WTC11 (cell line): ENCODE results near the gene CDH13. TPM values are rescaled to one million over a fixed set of nuclear protein-coding genes. Genes with fewer than 3 reads are reported as not detected.

Experiments used
- ATAC-seq: fragments of 200-7000 bp; cut with Tn5 transposase; 2 replicates; pipeline ENCODE4 v1.10.0; 2021; ENCODE audit warnings: mild to moderate bottlenecking, moderate library complexity
- CTCF ChIA-PET: fragments of 300-600 bp; sonication (Branson Sonifier 250); formaldehyde crosslinking; loops from one replicate; lab custom pipeline; 2021; ENCODE audit warnings: antibody characterized with exemption; lab: Charles Lee
- POLR2A ChIA-PET: fragments of 350-600 bp; sonication (Branson Sonifier 250); formaldehyde crosslinking; loops from one replicate; lab custom pipeline; 2021; ENCODE audit warnings: antibody characterized with exemption; lab: Charles Lee
- DNase-seq: peaks from one replicate; pipeline ENCODE4 v3.0.0; 2021; ENCODE audit warnings: low spot score
- H3K27ac Mint-ChIP-seq: 2 replicates; pipeline ENCODE4 v1.8.0; 2021; ENCODE audit warnings: mixed read lengths
- H3K27me3 Mint-ChIP-seq: 2 replicates; pipeline ENCODE4 v1.8.0; 2021; ENCODE audit warnings: low read depth, mild to moderate bottlenecking, moderate library complexity, mixed read lengths
- H3K36me3 Mint-ChIP-seq: 2 replicates; pipeline ENCODE4 v1.8.0; 2021; ENCODE audit warnings: mixed read lengths
- H3K4me1 Mint-ChIP-seq: 2 replicates; pipeline ENCODE4 v1.8.0; 2022; ENCODE audit warnings: mixed read lengths
- H3K4me3 Mint-ChIP-seq: 2 replicates; pipeline ENCODE4 v1.8.0; 2021; ENCODE audit warnings: mild to moderate bottlenecking, moderate library complexity, mixed read lengths
- H3K9me3 Mint-ChIP-seq: 2 replicates; pipeline ENCODE4 v1.8.0; 2021; ENCODE audit warnings: mixed read lengths
- ARID4B ChIP-seq: sonication (generic); formaldehyde crosslinking; IDR thresholded peaks from 2 replicates; pipeline ENCODE4 v1.8.0; 2023; ENCODE audit warnings: missing genetic modification reagents, mild to moderate bottlenecking, borderline replicate concordance
- ATF2 ChIP-seq: sonication (generic); formaldehyde crosslinking; IDR thresholded peaks from 2 replicates; pipeline ENCODE4 v1.8.1; 2022; ENCODE audit warnings: low read depth, missing genetic modification reagents, borderline replicate concordance
- CREB1 ChIP-seq: sonication (generic); formaldehyde crosslinking; IDR thresholded peaks from 2 replicates; pipeline ENCODE4 v1.8.0; 2023; ENCODE audit warnings: mild to moderate bottlenecking, missing genetic modification reagents
- FOXK1 ChIP-seq: sonication (generic); formaldehyde crosslinking; IDR thresholded peaks from 2 replicates; pipeline ENCODE4 v1.8.0; 2022; ENCODE audit warnings: mild to moderate bottlenecking, moderate library complexity, missing genetic modification reagents
- GRHL2 ChIP-seq: fragments of 250-450 bp; sonication (Bioruptor Pico); IDR thresholded peaks from 2 replicates; pipeline ENCODE4 v1.8.0; 2022; ENCODE audit warnings: mild to moderate bottlenecking, moderate library complexity; ENCODE audit not compliant: insufficient replicate concordance, severe bottlenecking
- JAZF1 ChIP-seq: fragments of 250-450 bp; sonication (Bioruptor Pico); IDR thresholded peaks from 2 replicates; pipeline ENCODE4 v1.9.0; 2021; ENCODE audit warnings: moderate library complexity, mild to moderate bottlenecking, inconsistent platforms
- MYBL2 ChIP-seq: sonication (generic); formaldehyde crosslinking; IDR thresholded peaks from 2 replicates; pipeline ENCODE4 v1.8.1; 2023; ENCODE audit warnings: mild to moderate bottlenecking, moderate library complexity, missing genetic modification reagents
- NFYB ChIP-seq: sonication (generic); formaldehyde crosslinking; conservative IDR thresholded peaks from 2 replicates; pipeline ENCODE4 v1.8.0; 2022; ENCODE audit warnings: low read depth, missing genetic modification reagents
- PRDM15 ChIP-seq: sonication (generic); formaldehyde crosslinking; IDR thresholded peaks from 2 replicates; pipeline ENCODE4 v1.8.0; 2022; ENCODE audit warnings: missing genetic modification reagents
- PRRX2 ChIP-seq: fragments of 250-450 bp; sonication (Bioruptor Pico); IDR thresholded peaks from 2 replicates; pipeline ENCODE4 v1.8.0; 2021; ENCODE audit warnings: mild to moderate bottlenecking
- SOX15 ChIP-seq: fragments of 250-450 bp; sonication (Bioruptor Pico); IDR thresholded peaks from 2 replicates; pipeline ENCODE4 v1.9.0; 2021; ENCODE audit warnings: mild to moderate bottlenecking
- ZNF121 ChIP-seq: sonication (generic); formaldehyde crosslinking; IDR thresholded peaks from 2 replicates; pipeline ENCODE4 v1.8.0; 2023; ENCODE audit warnings: missing genetic modification reagents
- ZNF219 ChIP-seq: sonication (generic); formaldehyde crosslinking; IDR thresholded peaks from 2 replicates; pipeline ENCODE4 v1.8.0; 2023; ENCODE audit warnings: missing genetic modification reagents, mild to moderate bottlenecking, borderline replicate concordance
- ZNF263 ChIP-seq: sonication (generic); formaldehyde crosslinking; IDR thresholded peaks from 2 replicates; pipeline ENCODE4 v1.8.1; 2022; ENCODE audit warnings: low read depth, mild to moderate bottlenecking, moderate library complexity, missing genetic modification reagents
- total RNA-seq: library from RNA; stranded (reverse); gene quantifications from 3 replicates; pipeline ENCODE4 v1.2.3, GENCODE V29; 2021
- TF ChIP-seq, protein P1 (sequence below): fragments of 250-450 bp; sonication (Bioruptor Pico); IDR thresholded peaks from 2 replicates; pipeline ENCODE4 v1.9.0; 2021; ENCODE audit warnings: mild to moderate bottlenecking
- TF ChIP-seq, protein P2 (sequence below): sonication (generic); formaldehyde crosslinking; IDR thresholded peaks from 2 replicates; pipeline ENCODE4 v1.8.1; 2022; ENCODE audit warnings: missing genetic modification reagents, borderline replicate concordance

The CDH13 gene
- total RNA-seq, 1 experiment from 2014 or later: 0.81 TPM

DNA sequence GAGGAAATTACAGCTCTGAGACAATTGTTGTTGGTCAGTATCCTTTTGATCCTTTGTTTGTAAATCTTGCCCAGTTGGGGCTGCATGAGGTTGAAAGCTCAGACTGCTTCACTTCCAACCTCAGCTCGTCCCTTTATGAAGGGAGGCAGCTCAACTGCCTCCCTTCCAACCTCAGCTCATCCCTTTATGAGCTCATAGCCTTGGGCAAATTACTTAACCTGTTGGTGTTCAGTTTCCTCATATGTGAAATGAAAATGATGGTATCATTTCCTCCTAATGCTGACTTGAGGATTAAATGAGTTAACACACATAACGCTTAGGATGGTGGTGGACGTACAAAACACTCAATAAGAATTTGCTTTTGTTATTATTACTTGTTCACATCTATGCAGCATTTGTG, 265.1 kb downstream of the CDH13 start (continued):
- no peak for TF ChIP-seq ATF2 (CRISPR knock-in tag)
- no peak for TF ChIP-seq CREB1 (CRISPR knock-in tag)
- no peak for TF ChIP-seq PRRX2 (CRISPR knock-in tag)
- TF ChIP-seq, all 79 proteins: peak for 0

DNA sequence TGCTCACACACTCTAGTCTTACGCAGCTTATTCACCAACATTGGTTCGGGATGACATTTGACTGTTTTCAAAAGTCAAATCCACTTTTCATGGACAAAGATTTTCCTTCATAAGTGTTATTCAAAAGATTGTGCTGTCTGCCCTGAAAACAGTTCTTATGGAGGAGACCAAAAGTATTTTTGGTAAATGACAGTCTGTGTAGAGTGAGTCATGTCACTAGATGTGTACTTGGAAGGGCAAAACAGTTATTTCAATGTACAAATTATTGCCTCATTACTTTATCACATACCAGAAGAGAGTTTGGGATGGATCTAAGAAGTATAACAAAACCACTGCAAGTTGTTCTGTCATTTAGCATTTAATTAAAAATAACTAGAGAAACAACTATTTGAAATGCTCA, 265.6 kb downstream of the CDH13 start:
- H3K27me3 Mint-ChIP-seq: no peaks in the 10 kb centered on the region

DNA sequence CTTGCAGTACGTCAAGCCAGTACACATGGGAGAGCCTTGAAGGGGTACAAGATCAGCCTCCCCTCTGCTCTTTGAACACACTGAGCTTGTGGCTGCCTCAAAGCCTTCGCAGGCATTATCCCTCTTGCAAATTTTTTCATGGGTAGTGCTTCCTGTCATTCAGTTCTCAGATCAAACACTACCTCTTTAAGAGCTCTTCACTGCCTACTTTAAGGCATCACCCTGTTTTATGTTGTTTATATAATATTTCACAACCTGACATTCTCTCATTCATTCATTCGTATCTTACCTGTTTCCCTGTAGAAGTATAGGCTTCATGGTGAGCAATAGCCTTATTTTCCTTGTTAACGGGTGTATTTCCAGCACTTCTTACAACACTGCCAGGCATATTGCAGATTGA, 269.1 kb downstream of the CDH13 start:
- ChIA-PET CTCF (interaction anchor here (0.6 kb wide), 1 partner anchor 14 kb away, joined by 3 read pairs; no protein-coding TSS in a partner anchor), POLR2A (interaction anchor here (0.7 kb wide), 1 partner anchor 249 kb away, joined by 11 read pairs; no protein-coding TSS in a partner anchor)
- no peak for DNase-seq
- H3K4me3 Mint-ChIP-seq: no peak overlapping the region
- H3K4me1 Mint-ChIP-seq: no peaks in the 10 kb centered on the region
- H3K27me3 Mint-ChIP-seq: no peaks in the 10 kb centered on the region
- H3K36me3 Mint-ChIP-seq: no peaks in the 10 kb centered on the region
- no peak for ATAC-seq
- H3K27ac Mint-ChIP-seq: no peak overlapping the region
- TF ChIP-seq PRDM15 (CRISPR knock-in tag) (no peak), NFYB (no peak), MYBL2 (CRISPR knock-in tag) (no peak)
- H3K9me3 Mint-ChIP-seq: no peaks in the 10 kb centered on the region

More for the DNA sequence above, 265.6 kb downstream of the CDH13 start:
- ATAC-seq (no peak), DNase-seq (no peak)
- TF ChIP-seq ZNF263 (CRISPR knock-in tag) (no peak), ZNF219 (no peak), FOXK1 (CRISPR knock-in tag) (no peak), SOX15 (CRISPR knock-in tag) (no peak)
- TF ChIP-seq, protein P1, sequence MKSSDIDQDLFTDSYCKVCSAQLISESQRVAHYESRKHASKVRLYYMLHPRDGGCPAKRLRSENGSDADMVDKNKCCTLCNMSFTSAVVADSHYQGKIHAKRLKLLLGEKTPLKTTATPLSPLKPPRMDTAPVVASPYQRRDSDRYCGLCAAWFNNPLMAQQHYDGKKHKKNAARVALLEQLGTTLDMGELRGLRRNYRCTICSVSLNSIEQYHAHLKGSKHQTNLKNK (CRISPR knock-in tag): no peak
- TF ChIP-seq, protein P2, sequence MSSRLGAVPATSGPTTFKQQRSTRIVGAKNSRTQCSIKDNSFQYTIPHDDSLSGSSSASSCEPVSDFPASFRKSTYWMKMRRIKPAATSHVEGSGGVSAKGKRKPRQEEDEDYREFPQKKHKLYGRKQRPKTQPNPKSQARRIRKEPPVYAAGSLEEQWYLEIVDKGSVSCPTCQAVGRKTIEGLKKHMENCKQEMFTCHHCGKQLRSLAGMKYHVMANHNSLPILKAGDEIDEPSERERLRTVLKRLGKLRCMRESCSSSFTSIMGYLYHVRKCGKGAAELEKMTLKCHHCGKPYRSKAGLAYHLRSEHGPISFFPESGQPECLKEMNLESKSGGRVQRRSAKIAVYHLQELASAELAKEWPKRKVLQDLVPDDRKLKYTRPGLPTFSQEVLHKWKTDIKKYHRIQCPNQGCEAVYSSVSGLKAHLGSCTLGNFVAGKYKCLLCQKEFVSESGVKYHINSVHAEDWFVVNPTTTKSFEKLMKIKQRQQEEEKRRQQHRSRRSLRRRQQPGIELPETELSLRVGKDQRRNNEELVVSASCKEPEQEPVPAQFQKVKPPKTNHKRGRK: no peak
- H3K4me3 Mint-ChIP-seq: no peak overlapping the region
- no peaks in the 10 kb centered on the region for H3K36me3 Mint-ChIP-seq
- ChIA-PET POLR2A (no interaction called here), CTCF (no interaction called here)
- no peak overlapping the region for H3K27ac Mint-ChIP-seq
- no peaks in the 10 kb centered on the region for H3K9me3 Mint-ChIP-seq
- H3K4me1 Mint-ChIP-seq: peaks cover 18% of the 10 kb centered on the region

DNA sequence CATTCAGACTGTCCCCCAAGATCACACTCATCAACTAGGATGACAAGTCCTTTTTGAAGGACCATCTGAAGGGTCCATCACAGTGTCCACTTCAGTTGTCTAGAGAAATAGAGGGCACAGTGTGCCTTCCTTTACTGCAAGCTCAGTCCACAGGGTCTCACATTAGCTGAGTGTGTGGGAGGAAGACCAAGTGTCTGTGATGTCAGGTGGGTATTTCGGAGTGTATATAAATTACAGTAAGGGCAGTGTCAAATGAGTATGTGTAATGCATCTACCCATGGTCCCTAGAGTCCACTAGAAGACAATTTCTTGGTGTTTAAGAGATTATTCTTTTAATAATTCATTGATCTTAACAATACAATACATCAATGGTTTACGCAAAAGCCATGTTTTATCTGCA, 272.2 kb downstream of the CDH13 start:
- Mint-ChIP-seq H3K36me3 (no peaks in the 10 kb centered on the region), H3K27me3 (no peaks in the 10 kb centered on the region), H3K27ac (peak overlapping the region; percentile 26; the same call in 1 of the 2 replicates), H3K4me3 (no peak overlapping the region), H3K4me1 (no peaks in the 10 kb centered on the region), H3K9me3 (no peaks in the 10 kb centered on the region)
- no peak for ATAC-seq
- DNase-seq: no peak
- ChIA-PET POLR2A (no interaction called here), CTCF (no interaction called here)
- TF ChIP-seq GRHL2 (CRISPR knock-in tag) (no peak), JAZF1 (CRISPR knock-in tag) (no peak), ARID4B (no peak), SOX15 (CRISPR knock-in tag) (no peak), ZNF121 (CRISPR knock-in tag) (no peak)
- TF ChIP-seq, protein P2: no peak
